Neural progenitor cell (in vitro differentiated cells): ENCODE data around the gene ACTL10. TPM values are rescaled to one million over a fixed set of nuclear protein-coding genes. Genes with fewer than 3 reads are reported as not detected.
A peak's percentile ranks its signal among the peaks of the same experiment; 100 is the strongest.

ENCODE experiments used
- DNase-seq: peaks from one replicate; pipeline ENCODE4 v3.0.0-alpha.2; 2016; ENCODE audit warnings: low spot score
- H2AFZ ChIP-seq: fragments of 200-600 bp; sonication (generic); replicated peaks from 2 replicates; pipeline ENCODE4 v1.6.1; 2016; ENCODE audit warnings: antibody characterized with exemption
- H3F3A ChIP-seq: fragments of 200-600 bp; sonication (generic); 2 replicates; pipeline ENCODE4 v1.6.1; 2016; ENCODE audit warnings: antibody characterized with exemption, low read depth
- H3K27ac ChIP-seq: fragments of 200-600 bp; sonication (generic); 2 replicates; pipeline ENCODE4 v1.5.1; 2016; ENCODE audit warnings: mild to moderate bottlenecking
- H3K27me3 ChIP-seq: fragments of 200-600 bp; sonication (generic); 2 replicates; pipeline ENCODE4 v1.6.1; 2016; ENCODE audit warnings: mild to moderate bottlenecking, moderate library complexity
- H3K36me3 ChIP-seq: fragments of 200-600 bp; sonication (generic); 2 replicates; pipeline ENCODE4 v1.5.1; 2016
- H3K4me1 ChIP-seq: fragments of 200-600 bp; sonication (generic); 2 replicates; pipeline ENCODE4 v1.6.1; 2016; ENCODE audit warnings: mixed run types
- H3K4me2 ChIP-seq: fragments of 200-600 bp; sonication (generic); 2 replicates; pipeline ENCODE4 v1.6.1; 2016
- H3K4me3 ChIP-seq: fragments of 200-600 bp; sonication (generic); 2 replicates; pipeline ENCODE4 v1.5.1; 2016
- H3K79me2 ChIP-seq: fragments of 200-600 bp; sonication (generic); 2 replicates; pipeline ENCODE4 v1.6.1; 2016; ENCODE audit warnings: low read depth
- H3K9ac ChIP-seq: fragments of 200-600 bp; sonication (generic); 2 replicates; pipeline ENCODE4 v1.6.1; 2016
- H3K9me3 ChIP-seq: fragments of 200-600 bp; sonication (generic); 2 replicates; pipeline ENCODE4 v1.5.1; 2016; ENCODE audit warnings: low read depth
- H4K20me1 ChIP-seq: fragments of 200-600 bp; sonication (generic); 2 replicates; pipeline ENCODE4 v1.6.1; 2016; ENCODE audit warnings: low read depth
- H3K27ac Mint-ChIP-seq: 3 replicates; pipeline ENCODE4 v1.8.0; 2021; ENCODE audit warnings: mixed read lengths
- H3K27me3 Mint-ChIP-seq: 2 replicates; pipeline ENCODE4 v1.8.0; 2022; ENCODE audit warnings: low read depth, mild to moderate bottlenecking, inconsistent platforms, moderate library complexity, mixed read lengths; ENCODE audit not compliant: insufficient read depth
- H3K36me3 Mint-ChIP-seq: 3 replicates; pipeline ENCODE4 v1.8.0; 2021; ENCODE audit warnings: mixed read lengths
- H3K4me1 Mint-ChIP-seq: 3 replicates; pipeline ENCODE4 v1.8.0; 2021; ENCODE audit warnings: mixed read lengths
- H3K4me3 Mint-ChIP-seq: 3 replicates; pipeline ENCODE4 v1.8.0; 2021; ENCODE audit warnings: mild to moderate bottlenecking, moderate library complexity, mixed read lengths
- H3K9me3 Mint-ChIP-seq: 3 replicates; pipeline ENCODE4 v1.8.0; 2020; ENCODE audit warnings: mixed read lengths
- CTCF ChIP-seq: fragments of 200-600 bp; sonication (generic); IDR thresholded peaks from 2 replicates; pipeline ENCODE4 v1.5.1; 2017; ENCODE audit warnings: antibody characterized with exemption, mild to moderate bottlenecking
- EZH2 ChIP-seq: fragments of 200-600 bp; sonication (generic); IDR thresholded peaks from 2 replicates; pipeline ENCODE4 v1.6.1; 2017; ENCODE audit warnings: antibody characterized with exemption, mild to moderate bottlenecking, moderate library complexity
- EZH2phosphoT487 ChIP-seq: fragments of 200-600 bp; sonication (generic); IDR thresholded peaks from 2 replicates; pipeline ENCODE4 v1.6.1; 2017; ENCODE audit warnings: antibody characterized with exemption
- total RNA-seq: library from RNA; depleted of rRNA; stranded (reverse); fragments of >200 nt; gene quantifications from 2 replicates; pipeline ENCODE4 v1.2.3, GENCODE V29; 2015; ENCODE audit warnings: low replicate concordance

Gene ACTL10
- total RNA-seq, 1 donor from 2014 or later, result not detected

DNA sequence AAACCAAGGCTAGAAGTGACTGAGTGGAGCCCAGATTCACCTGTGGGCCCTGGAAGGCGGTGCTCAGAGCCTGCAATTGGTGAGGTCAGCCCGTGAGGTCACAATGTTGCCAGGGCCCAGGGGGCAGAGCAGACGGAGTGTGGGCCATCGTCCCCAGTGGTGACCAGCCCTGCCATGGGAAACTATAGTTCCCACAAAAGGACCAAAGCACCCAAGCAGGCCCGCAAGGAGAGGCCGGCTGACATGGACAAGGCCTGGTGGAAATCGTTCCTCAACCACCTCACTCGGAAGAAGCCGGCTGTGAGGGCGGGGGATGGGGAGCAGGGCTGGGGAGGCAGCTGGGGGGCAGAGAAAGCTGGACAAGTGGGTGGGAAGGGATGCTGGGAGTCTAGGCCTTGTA is 4.6 kb upstream of the ACTL10 start, which contains the start of gene C20orf144:
C20orf144 (plus strand) TSS at position 156 of the 400 bp plus-strand sequence; CDS start at position 175, 19 bp downstream.
- no peak for DNase-seq
- peaks cover 3% of the 10 kb centered on the region for H3K36me3 Mint-ChIP-seq
- Histone ChIP-seq H3K27me3 (peaks cover 3% of the 10 kb centered on the region), H3K79me2 (no peaks in the 10 kb centered on the region), H3F3A (peaks cover 19% of the 10 kb centered on the region), H3K4me2 (peak within 1 kb of the TSS; percentile 83), H3K9me3 (no peaks in the 10 kb centered on the region), H2AFZ (peak within 1 kb of the TSS; percentile 57), H3K36me3 (no peaks in the 10 kb centered on the region), H3K9ac (peak within 1 kb of the TSS; percentile 46), H3K4me1 (peaks cover 5% of the 10 kb centered on the region), H3K27ac (no peak within 1 kb of the TSS), H4K20me1 (no peaks in the 10 kb centered on the region), H3K4me3 (peak within 1 kb of the TSS; percentile 66)
- H3K27me3 Mint-ChIP-seq, result peaks cover 6% of the 10 kb centered on the region
- no peaks in the 10 kb centered on the region for H3K9me3 Mint-ChIP-seq
- H3K4me1 Mint-ChIP-seq, result peaks cover 25% of the 10 kb centered on the region
- TF ChIP-seq EZH2phosphoT487, result no peak
- no peak for TF ChIP-seq CTCF
- TF ChIP-seq EZH2, result no peak
- no peak within 1 kb of the TSS for H3K27ac Mint-ChIP-seq
- peak within 1 kb of the TSS; percentile 80 for H3K4me3 Mint-ChIP-seq

DNA sequence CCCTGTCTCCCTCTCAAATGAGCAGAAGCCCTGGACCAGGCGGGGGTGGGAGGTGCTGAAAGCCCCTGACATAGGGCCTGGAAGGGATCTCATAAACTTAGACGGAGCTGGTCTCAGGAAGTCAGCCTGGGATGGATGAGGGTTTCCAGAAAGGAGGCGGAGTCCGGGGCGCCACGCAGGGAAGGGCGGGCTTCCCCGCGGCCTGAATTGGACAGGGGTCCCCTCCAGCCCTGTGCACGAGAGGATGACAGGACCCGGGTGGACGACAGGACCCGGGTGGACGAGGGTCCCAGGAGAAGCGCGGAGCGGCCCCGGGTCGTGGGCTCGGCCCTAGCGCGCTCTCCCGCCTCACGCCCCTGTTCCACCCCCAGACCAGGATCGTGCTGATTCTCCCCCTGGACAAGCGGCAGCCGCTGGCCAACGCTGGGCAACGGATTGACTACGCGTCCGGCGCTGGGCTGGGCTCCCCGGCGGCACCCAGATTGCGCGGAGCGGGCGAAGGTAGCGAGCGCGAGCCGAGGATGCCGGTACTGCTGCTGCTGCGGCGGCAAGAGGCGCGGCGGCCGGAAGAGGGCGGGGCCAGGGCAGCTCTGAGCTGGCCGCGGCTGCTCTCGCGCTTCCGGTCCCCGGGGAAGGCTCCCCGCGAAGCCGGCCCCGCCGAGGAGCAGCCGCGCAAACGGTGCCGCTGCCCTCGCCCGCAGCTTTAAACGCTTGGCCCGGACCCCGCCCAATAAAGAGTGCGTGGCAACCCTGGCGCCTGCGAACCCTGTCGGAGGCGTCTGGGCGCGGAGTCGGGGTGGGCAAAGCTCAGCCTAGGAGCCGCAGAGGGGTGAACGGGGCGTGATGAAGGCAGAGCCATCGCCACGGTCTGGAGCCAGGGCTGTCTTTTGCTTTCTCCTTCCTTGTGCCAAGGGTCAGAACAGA is 3.3 kb upstream of the ACTL10 start:
- H3K27ac ChIP-seq, result no peak overlapping the region
- no peaks in the 10 kb centered on the region for H3K9me3 Mint-ChIP-seq

GRCh38 chr20:33664085-33664761 is 2.5 kb upstream of the ACTL10 start:
- TF ChIP-seq CTCF (no peak), EZH2 (no peak), EZH2phosphoT487 (no peak)
- Histone ChIP-seq H3F3A (peaks cover 21% of the 10 kb centered on the region), H3K79me2 (no peaks in the 10 kb centered on the region), H3K4me1 (peaks cover 5% of the 10 kb centered on the region), H3K4me2 (peak overlapping the region; percentile 83), H2AFZ (peak overlapping the region; percentile 57), H3K9ac (no peak overlapping the region), H3K4me3 (peak overlapping the region; percentile 66), H3K9me3 (no peaks in the 10 kb centered on the region), H3K36me3 (no peaks in the 10 kb centered on the region), H4K20me1 (no peaks in the 10 kb centered on the region), H3K27me3 (peaks cover 10% of the 10 kb centered on the region), H3K27ac (no peak overlapping the region)
- Mint-ChIP-seq H3K4me3 (peak overlapping the region; percentile 80), H3K36me3 (peaks cover 11% of the 10 kb centered on the region), H3K27ac (peak overlapping the region; percentile 51), H3K27me3 (peaks cover 5% of the 10 kb centered on the region), H3K9me3 (no peaks in the 10 kb centered on the region), H3K4me1 (peaks cover 25% of the 10 kb centered on the region)
- no peak for DNase-seq

More for the DNA sequence above, 3.3 kb upstream of the ACTL10 start:
- Mint-ChIP-seq H3K4me3 (peak overlapping the region; percentile 80), H3K27me3 (peaks cover 5% of the 10 kb centered on the region), H3K36me3 (peaks cover 5% of the 10 kb centered on the region), H3K4me1 (peaks cover 25% of the 10 kb centered on the region), H3K27ac (no peak overlapping the region)
- H3K27me3 ChIP-seq, result peaks cover 10% of the 10 kb centered on the region
- peak overlapping the region; percentile 57 for H2AFZ ChIP-seq
- H3K9me3 ChIP-seq, result no peaks in the 10 kb centered on the region
- no peak for TF ChIP-seq EZH2phosphoT487
- no peak for TF ChIP-seq CTCF
- peak overlapping the region; percentile 46 for H3K9ac ChIP-seq
- peaks cover 21% of the 10 kb centered on the region for H3F3A ChIP-seq
- H3K4me3 ChIP-seq, result peak overlapping the region; percentile 66
- no peaks in the 10 kb centered on the region for H3K36me3 ChIP-seq
- H4K20me1 ChIP-seq, result no peaks in the 10 kb centered on the region
- no peaks in the 10 kb centered on the region for H3K79me2 ChIP-seq
- peaks cover 5% of the 10 kb centered on the region for H3K4me1 ChIP-seq
- peak; percentile 94 for DNase-seq
- peak overlapping the region; percentile 83 for H3K4me2 ChIP-seq
